Keratinocyte (primary cell): ENCODE data around the gene DDIT3. TPM values are rescaled to one million over a fixed set of nuclear protein-coding genes. Genes with fewer than 3 reads are reported as not detected.

Experiments
- DNase-seq: peaks from one replicate; pipeline ENCODE4 v3.0.0-alpha.2; 2011; ENCODE audit warnings: low read depth, missing footprints, low spot score
- FAIRE-seq: peaks from 2 replicates; lab custom pipeline; 2011; peaks lifted over from hg19 to GRCh38; lab: Jason Lieb, UNC
- H2AFZ ChIP-seq: 2 replicates; pipeline ENCODE4 v1.6.0; 2012; ENCODE audit warnings: low read length, control low read depth, inconsistent platforms; ENCODE audit not compliant: control insufficient read depth
- H3K27ac ChIP-seq: 2 replicates; pipeline ENCODE4 v1.5.1; 2011; ENCODE audit warnings: low read length; ENCODE audit not compliant: control insufficient read depth, insufficient read depth
- H3K27me3 ChIP-seq: 3 replicates; pipeline ENCODE4 v1.6.0; 2011; ENCODE audit warnings: low read length; ENCODE audit not compliant: control insufficient read depth, insufficient read depth; ENCODE audit errors: extremely low read depth
- H3K36me3 ChIP-seq, 2 experiments: 2 replicates in 1 of 2; 3 replicates in 1 of 2; pipeline ENCODE4 v1.5.1; 2011; ENCODE audit warnings: low read length in 2 of 2, mild to moderate bottlenecking in 1 of 2; ENCODE audit not compliant: control insufficient read depth in 2 of 2, insufficient read depth in 2 of 2; ENCODE audit errors: extremely low read depth in 1 of 2
- H3K4me1 ChIP-seq: 3 replicates; pipeline ENCODE4 v1.5.1; 2011; ENCODE audit warnings: low read length; ENCODE audit not compliant: control insufficient read depth, insufficient read depth; ENCODE audit errors: extremely low read depth
- H3K4me2 ChIP-seq: 3 replicates; pipeline ENCODE4 v1.6.0; 2011; ENCODE audit warnings: low read depth, low read length; ENCODE audit not compliant: control insufficient read depth, insufficient read depth; ENCODE audit errors: extremely low read depth
- H3K4me3 ChIP-seq, 3 experiments: fragments of 200-600 bp in 1 of 3; sonication (generic) in 1 of 3; 2 replicates in 2 of 3; 3 replicates in 1 of 3; pipeline ENCODE4 v1.5.1; 2011 to 2016; ENCODE audit warnings: low read length in 3 of 3, mild to moderate bottlenecking in 3 of 3, control low read depth in 2 of 3, inconsistent platforms in 1 of 3, low read depth in 1 of 3, mixed read lengths in 1 of 3, mixed run types in 1 of 3, moderate library complexity in 1 of 3; ENCODE audit not compliant: control insufficient read depth in 2 of 3, insufficient read depth in 2 of 3; ENCODE audit errors: extremely low read depth in 1 of 3
- H3K79me2 ChIP-seq: 2 replicates; pipeline ENCODE4 v1.6.0; 2012; ENCODE audit warnings: low read length; ENCODE audit not compliant: control insufficient read depth, insufficient read depth
- H3K9ac ChIP-seq: 3 replicates; pipeline ENCODE4 v1.6.0; 2011; ENCODE audit warnings: low read length; ENCODE audit not compliant: control insufficient read depth, insufficient read depth; ENCODE audit errors: extremely low read depth
- H3K9me1 ChIP-seq: 3 replicates; pipeline ENCODE4 v1.6.0; 2011; ENCODE audit warnings: low read length; ENCODE audit not compliant: control insufficient read depth, insufficient read depth; ENCODE audit errors: extremely low read depth
- H3K9me3 ChIP-seq: 2 replicates; pipeline ENCODE4 v1.5.1; 2012; ENCODE audit warnings: low read depth, low read length; ENCODE audit not compliant: control insufficient read depth
- H4K20me1 ChIP-seq: 3 replicates; pipeline ENCODE4 v1.6.0; 2011; ENCODE audit warnings: low read length; ENCODE audit not compliant: control insufficient read depth, insufficient read depth; ENCODE audit errors: extremely low read depth
- EZH2 ChIP-seq: IDR thresholded peaks from one replicate; pipeline ENCODE4 v1.6.1; 2012; ENCODE audit warnings: inconsistent platforms, mild to moderate bottlenecking, low read length, moderate library complexity
- dilution Hi-C: fragments of 300-500 bp; cut with MboI; formaldehyde crosslinking; loops from one replicate; pipeline ENCODE4 v1.7.0; 2020; ENCODE audit warnings: low sequenced_read_pairs; ENCODE audit not compliant: extremely low pct_ligation_motif_present
- polyA plus RNA-seq, 5 experiments: library from polyadenylated mRNA; depleted of rRNA in 3 of 5; stranded (reverse) in 3 of 5; stranded (forward) in 1 of 5; unstranded in 1 of 5; fragments of >200 nt; gene quantifications; 1 replicate in 1 of 5; 2 replicates in 3 of 5; 3 replicates in 1 of 5; pipeline versions ENCODE4 v1.2.1 to v1.2.3, GENCODE V29; 2011 to 2012; ENCODE audit warnings: missing spikeins in 2 of 5, low read depth in 1 of 5, low replicate concordance in 1 of 5
- TF ChIP-seq, protein P1 (sequence below), 3 experiments: IDR thresholded peaks in 1 of 3; conservative IDR thresholded peaks in 1 of 3; optimal IDR thresholded peaks in 1 of 3; 2 replicates in 2 of 3; 3 replicates in 1 of 3; pipeline versions ENCODE3 to v1.5.1; 2011; ENCODE audit warnings: low read length in 3 of 3, mild to moderate bottlenecking in 3 of 3, moderate library complexity in 2 of 3, control low read depth in 1 of 3, inconsistent platforms in 1 of 3; ENCODE audit not compliant: insufficient read depth in 2 of 3; ENCODE audit errors: extremely low read depth in 1 of 3

The DDIT3 gene
- polyA plus RNA-seq, 1 donor (not counting 4 experiments of a cell fraction or from before 2014, with no cell fraction given), result 25.6 TPM

DNA sequence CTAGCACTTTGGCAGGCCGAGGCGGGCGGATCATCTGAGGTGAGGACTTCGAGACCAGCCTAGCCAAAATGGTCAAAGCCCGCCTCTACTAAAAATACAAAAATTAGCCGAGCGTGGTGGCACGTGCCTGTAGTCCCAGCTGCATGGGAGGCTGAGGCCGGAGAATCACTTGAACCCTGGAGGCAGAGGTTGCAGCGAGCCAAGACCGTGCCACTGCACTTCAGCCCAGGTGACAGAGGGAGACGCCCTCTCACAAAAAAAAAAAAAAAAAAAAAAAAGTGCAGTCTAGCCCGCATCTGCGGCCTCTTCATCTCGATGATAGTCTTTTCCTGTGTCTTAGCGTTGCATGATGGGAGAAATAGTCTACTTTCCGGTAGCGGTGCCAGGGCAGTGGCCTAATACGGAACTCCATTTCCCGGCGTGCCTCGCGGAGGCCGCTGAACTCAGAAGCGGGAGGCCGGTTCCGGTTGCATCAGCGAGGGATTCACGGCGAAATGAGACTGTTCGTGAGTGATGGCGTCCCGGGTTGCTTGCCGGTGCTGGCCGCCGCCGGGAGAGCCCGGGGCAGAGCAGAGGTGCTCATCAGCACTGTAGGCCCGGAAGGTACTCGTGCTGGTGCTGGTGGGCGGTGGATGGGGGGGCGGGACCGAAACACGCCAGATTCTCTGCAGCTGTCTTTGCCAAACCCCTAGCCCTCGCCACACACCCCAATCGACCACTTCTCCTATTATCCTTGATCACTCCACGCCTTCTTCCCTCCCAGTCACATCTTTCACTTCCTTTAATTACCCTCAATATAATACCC lies 32.5 kb downstream of the DDIT3 start, which contains the start of gene MARS1:
Gene MARS1, plus strand, starts transcription at position 472 of the 805 bp plus-strand sequence. Its CDS starts 23 bp downstream, at position 495.
- H3K27ac ChIP-seq, result peak within 1 kb of the TSS; percentile 87
- peak within 1 kb of the TSS; percentile 87 for H2AFZ ChIP-seq
- FAIRE-seq (peak; percentile 64), DNase-seq (peak; percentile 84)
- H3K9me3 ChIP-seq, result no peaks in the 10 kb centered on the region
- peak within 1 kb of the TSS; percentile 81 to 99 (median 96) for H3K4me3 ChIP-seq
- H4K20me1 ChIP-seq, result no peaks in the 10 kb centered on the region
- no peaks in the 10 kb centered on the region for H3K27me3 ChIP-seq
- peak within 1 kb of the TSS; percentile 94 for H3K9ac ChIP-seq
- peaks cover 21 to 22% of the 10 kb centered on the region in 2 experiments for H3K36me3 ChIP-seq
- peaks cover 27% of the 10 kb centered on the region for H3K79me2 ChIP-seq
- H3K9me1 ChIP-seq, result no peaks in the 10 kb centered on the region
- no peak for TF ChIP-seq EZH2
- TF ChIP-seq, protein P1, sequence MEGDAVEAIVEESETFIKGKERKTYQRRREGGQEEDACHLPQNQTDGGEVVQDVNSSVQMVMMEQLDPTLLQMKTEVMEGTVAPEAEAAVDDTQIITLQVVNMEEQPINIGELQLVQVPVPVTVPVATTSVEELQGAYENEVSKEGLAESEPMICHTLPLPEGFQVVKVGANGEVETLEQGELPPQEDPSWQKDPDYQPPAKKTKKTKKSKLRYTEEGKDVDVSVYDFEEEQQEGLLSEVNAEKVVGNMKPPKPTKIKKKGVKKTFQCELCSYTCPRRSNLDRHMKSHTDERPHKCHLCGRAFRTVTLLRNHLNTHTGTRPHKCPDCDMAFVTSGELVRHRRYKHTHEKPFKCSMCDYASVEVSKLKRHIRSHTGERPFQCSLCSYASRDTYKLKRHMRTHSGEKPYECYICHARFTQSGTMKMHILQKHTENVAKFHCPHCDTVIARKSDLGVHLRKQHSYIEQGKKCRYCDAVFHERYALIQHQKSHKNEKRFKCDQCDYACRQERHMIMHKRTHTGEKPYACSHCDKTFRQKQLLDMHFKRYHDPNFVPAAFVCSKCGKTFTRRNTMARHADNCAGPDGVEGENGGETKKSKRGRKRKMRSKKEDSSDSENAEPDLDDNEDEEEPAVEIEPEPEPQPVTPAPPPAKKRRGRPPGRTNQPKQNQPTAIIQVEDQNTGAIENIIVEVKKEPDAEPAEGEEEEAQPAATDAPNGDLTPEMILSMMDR (optimal IDR thresholded peaks at IDR 0.05 in 1 of 3, IDR thresholded peaks at IDR 0.05 in 1 of 3, conservative IDR thresholded peaks at IDR 0.05 in 1 of 3; ENCODE audit: extremely low read depth in 1 of 3, insufficient read depth in 2 of 3, low read length in 3 of 3), result no peak
- H3K4me2 ChIP-seq, result peak within 1 kb of the TSS; percentile 85
- dilution Hi-C loops, result no loop called here
- H3K4me1 ChIP-seq, result peaks cover 9% of the 10 kb centered on the region

DNA sequence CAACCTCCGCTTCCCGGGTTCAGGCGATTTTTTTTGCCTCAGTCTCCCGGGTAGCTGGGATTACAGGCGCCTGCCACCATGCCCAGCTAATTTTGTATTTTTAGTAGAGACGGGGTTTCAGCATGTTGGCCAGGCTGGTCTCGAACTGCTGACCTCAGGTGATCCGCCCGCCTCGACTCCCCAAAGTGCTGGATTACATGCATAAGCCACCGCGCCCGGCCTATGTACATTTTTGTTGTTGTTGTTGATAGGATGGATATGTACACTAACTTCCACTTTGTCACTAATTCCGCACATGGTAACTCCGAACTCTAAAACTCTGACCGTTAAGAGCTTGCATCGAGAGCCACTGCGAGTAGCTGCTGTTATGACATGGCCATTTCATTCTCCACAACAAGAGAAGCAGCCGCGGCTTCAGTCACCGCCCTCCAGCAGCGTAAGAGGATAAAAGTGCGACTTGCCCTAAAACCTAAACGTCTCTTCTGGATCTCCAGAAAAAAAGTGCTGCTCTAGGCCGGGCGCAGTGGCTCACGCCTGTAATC lies 33.2 kb downstream of the DDIT3 start:
- no peak for TF ChIP-seq EZH2
- TF ChIP-seq, protein P1 (optimal IDR thresholded peaks at IDR 0.05 in 1 of 3, IDR thresholded peaks at IDR 0.05 in 1 of 3, conservative IDR thresholded peaks at IDR 0.05 in 1 of 3; ENCODE audit: extremely low read depth in 1 of 3, insufficient read depth in 2 of 3, low read length in 3 of 3), result no peak
- H3K4me2 ChIP-seq, result peak overlapping the region; percentile 61
- dilution Hi-C loops, result no loop called here
- no peak for DNase-seq
- no peaks in the 10 kb centered on the region for H3K27me3 ChIP-seq
- H3K4me3 ChIP-seq, result no peak overlapping the region
- no peaks in the 10 kb centered on the region for H3K9me1 ChIP-seq
- H3K36me3 ChIP-seq, result peaks cover 19% of the 10 kb centered on the region in 2 experiments
- H4K20me1 ChIP-seq, result no peaks in the 10 kb centered on the region
- no peaks in the 10 kb centered on the region for H3K9me3 ChIP-seq
- no peak for FAIRE-seq
- H3K79me2 ChIP-seq, result peaks cover 26% of the 10 kb centered on the region
- peaks cover 9% of the 10 kb centered on the region for H3K4me1 ChIP-seq
- H3K9ac ChIP-seq, result peak overlapping the region; percentile 94
- H3K27ac ChIP-seq, result no peak overlapping the region
- H2AFZ ChIP-seq, result peak overlapping the region; percentile 70
